GM23248 (cell line): ENCODE data around the gene FGFR2.
"Not testable (repeated sequence)": the region's sequence is repeated elsewhere in the genome, so short reads cannot be mapped to it uniquely, and the experiment has no call there.

Source experiments
- EZH2 ChIP-seq: fragments of 200-600 bp; sonication (generic); IDR thresholded peaks from 2 replicates; pipeline ENCODE4 v1.6.1; 2018; ENCODE audit warnings: antibody characterized with exemption, mild to moderate bottlenecking; ENCODE audit not compliant: insufficient read depth, poor library complexity, severe bottlenecking
- EZH2phosphoT487 ChIP-seq: fragments of 200-600 bp; sonication (generic); IDR thresholded peaks from 2 replicates; pipeline ENCODE4 v1.6.1; 2018; ENCODE audit warnings: antibody characterized with exemption, moderate library complexity, mild to moderate bottlenecking, low read depth; ENCODE audit not compliant: insufficient read depth

GRCh38 chr10:121554916-121555315 is 43.3 kb downstream of the FGFR2 start:
- TF ChIP-seq EZH2, EZH2phosphoT487: not testable (repeated sequence)
